ENCODE measurements around the gene LRP1. TPM values are rescaled to one million over a fixed set of nuclear protein-coding genes. Genes with fewer than 3 reads are reported as not detected.

Gene LRP1
- total RNA-seq, 1 donor from 2014 or later, result 61.0 TPM

DNA sequence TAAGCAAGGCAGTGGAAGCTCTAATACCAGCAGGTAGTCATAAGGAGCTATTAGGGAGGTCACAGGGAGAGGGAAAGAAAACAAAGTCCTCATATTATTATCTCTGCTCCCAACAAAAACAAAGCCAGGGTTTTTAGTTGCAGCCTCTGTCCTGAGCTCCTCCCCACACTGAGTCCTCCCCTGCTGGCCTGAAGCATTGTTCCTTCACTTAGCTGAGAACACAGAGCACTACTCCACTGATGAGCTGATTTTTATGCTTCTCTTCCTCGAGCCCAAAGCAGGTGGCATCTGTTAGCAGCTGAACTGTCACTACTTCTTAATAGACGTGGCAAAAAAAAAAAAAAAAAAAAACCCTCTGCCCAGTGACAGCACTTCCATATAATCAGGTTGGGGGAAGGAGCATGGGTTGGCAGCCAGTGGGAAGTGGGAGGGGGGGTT is 133.2 kb downstream of the LRP1 start:
- Histone ChIP-seq H3K9me3 (replicated peaks) (no peaks in the 10 kb centered on the region), H3K36me3 (peaks cover 37% of the 10 kb centered on the region), H3K27me3 (ENCODE audit: low read depth) (no peaks in the 10 kb centered on the region), H3K4me3 (no peak overlapping the region), H3K27ac (replicated peaks) (peak overlapping the region; percentile 85), H3K4me1 (peaks cover 73% of the 10 kb centered on the region)
- no peak for DNase-seq
- intact Hi-C loops (cut with micrococcal nuclease), result no loop called here
- TF ChIP-seq, protein P1, sequence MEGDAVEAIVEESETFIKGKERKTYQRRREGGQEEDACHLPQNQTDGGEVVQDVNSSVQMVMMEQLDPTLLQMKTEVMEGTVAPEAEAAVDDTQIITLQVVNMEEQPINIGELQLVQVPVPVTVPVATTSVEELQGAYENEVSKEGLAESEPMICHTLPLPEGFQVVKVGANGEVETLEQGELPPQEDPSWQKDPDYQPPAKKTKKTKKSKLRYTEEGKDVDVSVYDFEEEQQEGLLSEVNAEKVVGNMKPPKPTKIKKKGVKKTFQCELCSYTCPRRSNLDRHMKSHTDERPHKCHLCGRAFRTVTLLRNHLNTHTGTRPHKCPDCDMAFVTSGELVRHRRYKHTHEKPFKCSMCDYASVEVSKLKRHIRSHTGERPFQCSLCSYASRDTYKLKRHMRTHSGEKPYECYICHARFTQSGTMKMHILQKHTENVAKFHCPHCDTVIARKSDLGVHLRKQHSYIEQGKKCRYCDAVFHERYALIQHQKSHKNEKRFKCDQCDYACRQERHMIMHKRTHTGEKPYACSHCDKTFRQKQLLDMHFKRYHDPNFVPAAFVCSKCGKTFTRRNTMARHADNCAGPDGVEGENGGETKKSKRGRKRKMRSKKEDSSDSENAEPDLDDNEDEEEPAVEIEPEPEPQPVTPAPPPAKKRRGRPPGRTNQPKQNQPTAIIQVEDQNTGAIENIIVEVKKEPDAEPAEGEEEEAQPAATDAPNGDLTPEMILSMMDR (IDR thresholded peaks at IDR 0.05; ENCODE audit: borderline replicate concordance), result no peak

- intact Hi-C loops (cut with micrococcal nuclease), result no loop called here
- Histone ChIP-seq H3K36me3 (peaks cover 37% of the 10 kb centered on the region), H3K27ac (replicated peaks) (peak overlapping the region; percentile 85), H3K4me1 (peaks cover 73% of the 10 kb centered on the region), H3K4me3 (no peak overlapping the region), H3K27me3 (ENCODE audit: low read depth) (no peaks in the 10 kb centered on the region), H3K9me3 (replicated peaks) (no peaks in the 10 kb centered on the region)
- TF ChIP-seq, protein P1 (IDR thresholded peaks at IDR 0.05; ENCODE audit: borderline replicate concordance), result no peak
- no peak for DNase-seq
These were observed 134.0 kb downstream of the LRP1 start for GRCh38 chr12:57262126-57262822.

Small RNA genes within 50 kb of the gene (microRNA-seq; reads per million reads assigned to microRNA genes)
- gene MIR1228, result 1.2 reads per million

Other genes with a start within 250 kb of the LRP1 start
- not detected for gene SDR9C7, start 194.1 kb upstream of the LRP1 start, total RNA-seq
- 0.19 TPM for gene RDH16, start 170.9 kb upstream of the LRP1 start, total RNA-seq
- 2.7 TPM for gene ZBTB39, start 121.9 kb upstream of the LRP1 start, total RNA-seq
- not detected for gene TAC3, start 112.0 kb upstream of the LRP1 start, total RNA-seq
- not detected for gene MYO1A, start 78.4 kb upstream of the LRP1 start, total RNA-seq
- 3.3 TPM for gene NEMP1, start 49.7 kb upstream of the LRP1 start, total RNA-seq
- 10.1 TPM for gene NAB2, start 39.4 kb upstream of the LRP1 start, total RNA-seq
- gene STAT6, start 17.1 kb upstream of the LRP1 start, total RNA-seq, result 46.2 TPM
- gene LRP1-AS, start 19.1 kb downstream of the LRP1 start, total RNA-seq, result not detected
- 0.44 TPM for gene NXPH4, start 88.3 kb downstream of the LRP1 start, total RNA-seq
- gene SHMT2, start 101.2 kb downstream of the LRP1 start, total RNA-seq, result 22.9 TPM
- 0.69 TPM for gene STAC3, start 122.7 kb downstream of the LRP1 start, total RNA-seq